Stimulated activated CD8-positive, alpha-beta memory T cell treated with anti-CD3 and anti-CD28 coated beads, Interleukin-12 subunit alpha, Interleukin-12 subunit beta, amount 100 ng/mL, for 4 hours (primary cell): ENCODE data around the gene LIN28B.

ENCODE experiments used
- DNase-seq: peaks from one replicate; pipeline ENCODE4 v3.0.0-alpha.2; 2020; ENCODE audit warnings: low read depth

LIN28B gene

DNA sequence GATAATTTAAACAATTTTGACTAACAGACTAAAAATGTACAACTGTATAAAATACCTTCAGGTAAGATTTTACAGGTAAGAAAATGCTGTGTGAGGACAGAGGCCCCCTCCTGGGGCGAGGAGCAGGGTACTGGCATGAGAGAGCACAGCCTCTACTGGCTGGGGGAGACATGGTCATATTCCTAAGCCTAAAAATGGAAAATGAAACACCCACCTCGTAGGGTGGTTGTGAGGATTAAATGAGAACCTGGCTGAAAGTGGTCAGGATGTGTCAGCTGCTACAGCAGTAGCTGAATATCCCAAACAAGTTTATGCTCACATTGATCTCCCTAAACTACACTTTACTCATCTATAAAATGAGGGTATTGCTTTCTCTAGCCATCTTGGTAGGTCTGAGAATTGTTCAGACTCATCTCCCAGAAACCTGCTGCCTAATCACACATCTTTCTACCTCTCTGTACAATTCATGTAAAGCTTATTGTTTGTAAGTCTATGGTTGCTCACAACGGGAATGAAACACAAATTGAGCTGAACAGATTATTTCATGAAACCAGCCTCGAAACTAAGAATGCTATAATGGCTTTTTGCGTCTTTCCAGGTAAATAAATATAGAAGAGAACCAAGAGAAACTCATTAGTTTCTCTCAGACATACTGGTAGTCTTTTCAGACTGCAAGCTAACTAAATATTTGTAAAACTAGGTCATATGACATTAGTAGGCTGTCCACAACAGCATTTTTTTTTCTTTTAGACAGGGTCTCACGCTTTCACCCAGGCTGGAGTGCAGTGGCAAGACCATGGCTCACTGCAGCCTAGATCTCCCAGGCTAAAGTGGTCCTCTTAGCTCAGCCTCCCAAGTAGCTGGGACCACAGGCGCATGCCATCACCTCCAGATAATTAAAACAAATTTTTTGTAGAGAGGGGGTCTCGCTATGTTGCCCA lies 153.3 kb downstream of the LIN28B start:
- DNase-seq = no peak

DNA sequence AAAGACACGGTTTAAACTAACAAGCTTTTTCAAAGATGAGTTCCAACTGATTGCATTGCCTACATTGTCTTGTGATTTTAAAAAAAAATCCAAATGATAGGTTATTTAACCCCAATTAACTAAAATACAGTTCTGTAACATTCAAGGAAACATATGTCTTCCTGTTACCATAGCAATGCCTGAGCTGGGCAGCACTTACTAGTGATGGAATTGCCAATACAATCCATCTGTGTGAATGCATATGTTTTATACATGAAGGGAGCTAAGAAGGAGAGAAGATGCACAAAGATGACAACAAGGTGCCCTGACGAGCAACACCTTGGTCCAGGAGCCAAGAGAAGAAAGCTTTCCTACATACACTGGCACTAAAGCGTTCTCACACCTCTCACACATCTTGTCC lies 154.2 kb downstream of the LIN28B start:
- DNase-seq = no peak

DNA sequence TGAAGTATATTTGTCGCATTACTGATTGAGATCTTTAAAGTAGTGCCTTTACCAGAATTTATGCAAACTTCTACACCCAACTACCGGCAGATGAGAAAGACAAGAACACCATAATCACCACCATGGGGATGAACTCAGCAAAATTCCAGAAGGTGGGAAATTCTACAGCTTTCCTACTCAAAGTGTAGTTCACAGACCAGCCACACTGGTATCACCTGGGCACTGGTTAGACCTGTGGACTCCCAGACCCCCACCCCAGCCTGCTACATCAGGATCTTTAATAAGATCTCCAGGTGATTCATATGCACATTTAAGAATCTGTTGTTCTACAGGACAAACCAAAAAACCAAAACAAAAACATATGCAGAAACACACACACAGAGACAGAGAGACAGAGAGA lies 155.0 kb downstream of the LIN28B start:
- no peak for DNase-seq

DNA sequence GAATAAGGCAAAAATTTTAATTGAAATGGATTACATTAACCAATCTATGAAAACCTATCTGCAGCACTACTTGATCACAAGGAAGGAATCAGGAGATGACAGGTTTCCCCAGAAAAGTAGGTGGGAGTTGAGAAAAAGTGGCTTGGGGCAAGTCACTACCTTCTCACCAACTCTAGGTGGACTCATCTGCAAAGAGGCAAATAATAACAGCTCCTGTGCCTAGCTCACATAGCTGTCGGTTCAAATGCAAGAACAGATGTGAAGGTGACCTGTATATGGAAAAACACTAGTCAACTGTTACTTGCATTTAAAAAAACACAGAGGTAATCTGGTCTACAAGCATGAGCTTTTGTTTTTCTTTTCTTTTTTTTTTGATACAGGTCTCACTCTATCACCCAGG lies 155.7 kb downstream of the LIN28B start:
- no peak for DNase-seq

DNA sequence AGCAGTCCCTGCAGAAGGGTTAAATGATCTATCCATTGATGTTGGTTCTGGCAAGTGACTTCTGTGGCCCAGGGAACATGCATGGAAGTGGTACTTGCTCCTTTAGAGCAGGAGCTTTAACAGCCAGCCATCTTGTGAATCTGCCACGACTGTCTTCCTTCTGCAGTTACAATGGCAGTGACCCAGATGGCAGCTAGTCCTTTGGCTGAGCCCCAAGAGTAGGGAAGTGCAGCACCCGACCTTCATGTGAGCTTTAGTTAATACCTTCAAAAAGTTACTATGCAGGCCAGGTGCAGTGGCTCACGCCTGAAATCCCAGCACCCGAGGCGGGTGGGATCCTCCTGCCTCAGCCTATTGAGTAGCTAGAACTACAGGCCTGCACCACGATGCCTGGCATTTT lies 156.5 kb downstream of the LIN28B start:
- no peak for DNase-seq

DNA sequence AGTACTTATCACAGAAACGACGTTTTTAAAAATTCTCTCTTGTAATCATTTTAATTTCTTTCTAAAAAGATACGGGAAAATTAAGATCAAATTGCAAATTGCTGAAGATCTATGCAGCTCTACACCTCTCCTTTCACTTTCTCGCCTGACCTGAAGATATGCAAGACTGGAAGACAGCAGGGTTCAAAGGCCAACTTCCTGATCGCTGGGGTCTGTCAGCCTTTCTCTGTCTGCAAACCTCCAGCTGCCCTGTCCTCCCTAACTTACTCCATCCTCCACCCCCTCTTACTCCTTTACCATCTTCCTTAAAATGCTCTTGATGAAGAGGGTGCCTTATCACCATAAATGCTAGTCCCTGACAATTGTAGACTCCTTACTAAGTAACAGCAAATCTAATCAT lies 159.2 kb downstream of the LIN28B start:
- no peak for DNase-seq

DNA sequence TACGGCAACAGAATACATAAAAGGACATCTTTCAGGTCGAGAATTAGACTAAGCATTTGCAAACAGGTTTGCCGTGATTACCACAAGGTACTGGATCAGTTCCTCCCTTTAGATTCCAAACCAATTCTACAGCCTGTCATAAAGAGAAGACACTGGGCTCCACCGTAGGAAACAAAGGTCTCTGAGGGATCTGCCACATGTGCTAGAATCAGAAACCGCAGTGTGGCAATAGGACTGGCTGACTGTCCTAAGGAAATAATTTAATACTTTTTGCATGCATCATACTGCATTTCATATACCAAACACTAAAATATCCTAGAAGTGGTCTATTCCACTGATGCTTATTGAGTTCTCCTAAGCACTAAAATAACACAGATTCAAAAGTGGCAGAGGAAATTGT lies 163.7 kb downstream of the LIN28B start:
- no peak for DNase-seq

DNA sequence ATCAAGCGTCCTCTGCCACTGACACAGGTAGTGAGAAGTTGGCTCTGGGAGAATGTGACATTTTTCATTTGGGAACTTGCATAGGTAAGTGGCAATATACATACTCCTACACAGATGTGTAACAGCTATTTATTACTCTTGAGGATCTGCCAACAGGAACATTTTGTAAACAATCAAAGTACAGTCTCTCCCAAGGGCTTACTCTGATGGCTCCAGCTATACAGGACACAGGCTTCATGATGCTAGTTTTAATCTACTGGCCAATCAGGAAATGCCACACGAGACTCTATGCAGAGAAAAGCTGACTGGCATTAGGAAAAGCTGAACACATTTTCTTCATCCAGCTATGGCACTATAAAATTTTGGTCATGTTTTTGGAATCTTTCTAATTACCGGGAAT lies 165.1 kb downstream of the LIN28B start:
- no peak for DNase-seq

DNA sequence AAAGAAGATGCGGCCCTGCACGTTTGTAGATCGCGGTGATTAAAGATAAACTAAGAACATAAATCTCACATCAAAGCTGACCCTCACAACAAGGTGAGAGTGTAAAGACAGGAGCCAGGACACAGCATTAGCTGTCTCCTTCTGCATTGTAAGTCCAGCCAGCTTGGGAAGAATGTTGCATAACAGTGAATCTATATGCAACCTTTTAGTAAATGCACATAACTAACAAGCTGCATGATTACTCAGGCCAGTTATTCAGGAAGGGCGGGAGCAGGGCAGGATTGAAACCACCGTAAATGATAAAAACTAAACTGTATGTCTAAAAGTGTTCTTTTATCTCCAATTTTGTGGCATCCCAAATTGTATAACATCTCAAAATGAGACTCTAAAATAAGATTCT lies 165.8 kb downstream of the LIN28B start:
- DNase-seq = no peak
